BLaER1 treated with 17β-estradiol and CSF1 and Interleukin-3, amounts not matched to agents 10 nM and 100 nM (cell line): Measurements from ENCODE around the gene SPTSSB.

ENCODE experiments used
- H3K27ac ChIP-seq, 11 experiments: shearing (Covaris generic); formaldehyde crosslinking; 2 replicates each; pipeline ENCODE4 v1.8.1; 2022
- H3K27me3 ChIP-seq, 11 experiments: shearing (Covaris generic); formaldehyde crosslinking; 2 replicates each; pipeline ENCODE4 v1.8.1; 2022
- H3K36me3 ChIP-seq, 11 experiments: shearing (Covaris generic); formaldehyde crosslinking; 2 replicates each; pipeline ENCODE4 v1.8.1; 2022
- H3K4me1 ChIP-seq, 10 experiments: shearing (Covaris generic); formaldehyde crosslinking; 2 replicates each; pipeline ENCODE4 v1.8.1; 2022
- H3K4me2 ChIP-seq, 11 experiments: shearing (Covaris generic); formaldehyde crosslinking; 2 replicates each; pipeline ENCODE4 v1.8.1; 2022
- H3K4me3 ChIP-seq, 10 experiments: shearing (Covaris generic); formaldehyde crosslinking; 2 replicates each; pipeline ENCODE4 v1.8.1; 2022
- H3K9ac ChIP-seq, 11 experiments: shearing (Covaris generic); formaldehyde crosslinking; 2 replicates each; pipeline ENCODE4 v1.8.1; 2022
- H3K9me3 ChIP-seq, 11 experiments: shearing (Covaris generic); formaldehyde crosslinking; replicated peaks in 1 of 11; 2 replicates each; pipeline ENCODE4 v1.8.1; 2022
- H4K20me1 ChIP-seq, 11 experiments: shearing (Covaris generic); formaldehyde crosslinking; 2 replicates each; pipeline ENCODE4 v1.8.1; 2022
- Cebpa-rat ChIP-seq, 11 experiments: shearing (Covaris generic); IDR thresholded peaks; 2 replicates each; pipeline ENCODE4 v1.8.1; 2022

Gene SPTSSB

GRCh38 chr3:161371441-161372320 is at the start of gene SPTSSB:
SPTSSB (minus strand) TSS chr3:161371517; CDS start chr3:161346323, 25,194 bp downstream.
- Histone ChIP-seq H4K20me1 (peaks cover 0 to 7% (median 0%) of the 10 kb centered on the region in 11 experiments; a peak in 2 of 22 replicates), H3K27me3 (peaks cover 45 to 63% (median 55%) of the 10 kb centered on the region in 11 experiments), H3K4me2 (peak within 1 kb of the TSS; percentile 86 to 99 (median 96)), H3K9me3 (0 out of 22 replicates have a peak, but pooled peaks cover 0 to 4% (median 0%) of the 10 kb centered on the region in 11 experiments), H3K9ac (peak within 1 kb of the TSS in 9 of 11 experiments; percentile 18 to 55 (median 32); a peak in 13 of 22 replicates), H3K4me1 (peaks cover 5 to 23% (median 16%) of the 10 kb centered on the region in 10 experiments; a peak in 18 of 20 replicates), H3K36me3 (no peaks in the 10 kb centered on the region), H3K27ac (no peak within 1 kb of the TSS), H3K4me3 (peak within 1 kb of the TSS; percentile 52 to 71 (median 60))
- TF ChIP-seq Cebpa-rat (IDR thresholded peaks at IDR 0.05) = no peak

- Histone ChIP-seq H3K4me1 (no peaks in the 10 kb centered on the region), H3K9me3 (peaks cover 9 to 16% (median 12%) of the 10 kb centered on the region in 11 experiments; a peak in 18 of 22 replicates), H3K9ac (no peak overlapping the region), H3K4me3 (no peak overlapping the region), H3K27ac (no peak overlapping the region), H3K36me3 (no peaks in the 10 kb centered on the region), H3K4me2 (no peak overlapping the region), H3K27me3 (no peaks in the 10 kb centered on the region), H4K20me1 (no peaks in the 10 kb centered on the region)
- TF ChIP-seq Cebpa-rat (IDR thresholded peaks at IDR 0.05) = no peak
Measured at GRCh38 chr3:161420746-161421145, 49.4 kb upstream of the SPTSSB start.

- no peak overlapping the region for H3K4me3 ChIP-seq
Measured at GRCh38 chr3:161419555-161420333, 48.4 kb upstream of the SPTSSB start.

GRCh38 chr3:161415506-161416231 is 44.4 kb upstream of the SPTSSB start:
- Histone ChIP-seq H3K4me2 (no peak overlapping the region), H4K20me1 (no peaks in the 10 kb centered on the region), H3K27ac (no peak overlapping the region), H3K9ac (no peak overlapping the region), H3K4me1 (peaks cover 0 to 12% (median 9%) of the 10 kb centered on the region in 10 experiments; a peak in 10 of 20 replicates), H3K4me3 (no peak overlapping the region), H3K36me3 (no peaks in the 10 kb centered on the region), H3K9me3 (peaks cover 9 to 16% (median 12%) of the 10 kb centered on the region in 11 experiments; a peak in 18 of 22 replicates), H3K27me3 (no peaks in the 10 kb centered on the region)
- TF ChIP-seq Cebpa-rat (IDR thresholded peaks at IDR 0.05) = no peak

More at GRCh38 chr3:161419555-161420333, 48.4 kb upstream of the SPTSSB start:
- H3K36me3 ChIP-seq = no peaks in the 10 kb centered on the region
- no peaks in the 10 kb centered on the region for H4K20me1 ChIP-seq
- H3K9me3 ChIP-seq = peaks cover 9 to 16% (median 12%) of the 10 kb centered on the region in 11 experiments; a peak in 18 of 22 replicates
- H3K27ac ChIP-seq = no peak overlapping the region
- no peak overlapping the region for H3K9ac ChIP-seq
- no peak overlapping the region for H3K4me2 ChIP-seq
- no peaks in the 10 kb centered on the region for H3K27me3 ChIP-seq
- no peaks in the 10 kb centered on the region for H3K4me1 ChIP-seq
- TF ChIP-seq Cebpa-rat (IDR thresholded peaks at IDR 0.05) = no peak

- H3K9ac ChIP-seq = no peak overlapping the region
- no peak overlapping the region for H3K4me3 ChIP-seq
- no peak overlapping the region for H3K27ac ChIP-seq
- no peaks in the 10 kb centered on the region for H3K27me3 ChIP-seq
- H3K4me2 ChIP-seq = no peak overlapping the region
- H3K36me3 ChIP-seq = no peaks in the 10 kb centered on the region
- H4K20me1 ChIP-seq = no peaks in the 10 kb centered on the region
- peaks cover 9 to 16% (median 12%) of the 10 kb centered on the region in 11 experiments; a peak in 18 of 22 replicates for H3K9me3 ChIP-seq
- no peak for TF ChIP-seq Cebpa-rat (IDR thresholded peaks at IDR 0.05)
- H3K4me1 ChIP-seq = peaks cover 0 to 12% (median 9%) of the 10 kb centered on the region in 10 experiments; a peak in 10 of 20 replicates
Measured at GRCh38 chr3:161414907-161415306, 43.6 kb upstream of the SPTSSB start.

GRCh38 chr3:161413855-161414210 is 42.5 kb upstream of the SPTSSB start:
- Histone ChIP-seq H3K9ac (no peak overlapping the region), H3K9me3 (peaks cover 9 to 16% (median 12%) of the 10 kb centered on the region in 11 experiments; a peak in 18 of 22 replicates), H3K27ac (no peak overlapping the region), H4K20me1 (no peaks in the 10 kb centered on the region), H3K27me3 (no peaks in the 10 kb centered on the region), H3K4me3 (no peak overlapping the region), H3K36me3 (no peaks in the 10 kb centered on the region), H3K4me1 (peaks cover 0 to 12% (median 9%) of the 10 kb centered on the region in 10 experiments; a peak in 10 of 20 replicates), H3K4me2 (peak overlapping the region in 7 of 11 experiments; percentile 3 to 47 (median 26); a peak in 9 of 22 replicates)
- TF ChIP-seq Cebpa-rat (IDR thresholded peaks at IDR 0.05) = no peak

GRCh38 chr3:161413127-161413854 is 42.0 kb upstream of the SPTSSB start:
- Histone ChIP-seq H3K36me3 (no peaks in the 10 kb centered on the region), H3K27ac (no peak overlapping the region), H3K4me2 (peak overlapping the region in 7 of 11 experiments; percentile 3 to 47 (median 26); a peak in 10 of 22 replicates), H3K4me1 (peaks cover 0 to 12% (median 9%) of the 10 kb centered on the region in 10 experiments; a peak in 10 of 20 replicates), H3K27me3 (no peaks in the 10 kb centered on the region), H3K9me3 (peaks cover 9 to 16% (median 12%) of the 10 kb centered on the region in 11 experiments; a peak in 18 of 22 replicates), H3K9ac (no peak overlapping the region), H4K20me1 (no peaks in the 10 kb centered on the region), H3K4me3 (no peak overlapping the region)
- TF ChIP-seq Cebpa-rat (IDR thresholded peaks at IDR 0.05) = no peak

- H4K20me1 ChIP-seq = no peaks in the 10 kb centered on the region
- peaks cover 0 to 15% (median 9%) of the 10 kb centered on the region in 10 experiments; a peak in 13 of 20 replicates for H3K4me1 ChIP-seq
- H3K27ac ChIP-seq = no peak overlapping the region
- no peak overlapping the region for H3K4me2 ChIP-seq
- no peaks in the 10 kb centered on the region for H3K36me3 ChIP-seq
- no peaks in the 10 kb centered on the region for H3K27me3 ChIP-seq
- H3K4me3 ChIP-seq = no peak overlapping the region
- peaks cover 8 to 10% (median 9%) of the 10 kb centered on the region in 11 experiments; a peak in 18 of 22 replicates for H3K9me3 ChIP-seq
- no peak for TF ChIP-seq Cebpa-rat (IDR thresholded peaks at IDR 0.05)
- no peak overlapping the region for H3K9ac ChIP-seq
Measured at GRCh38 chr3:161412123-161412522, 40.8 kb upstream of the SPTSSB start.
